ENCODE measurements around the gene TRIM14. TPM values are rescaled to one million over a fixed set of nuclear protein-coding genes. Genes with fewer than 3 reads are reported as not detected.

The TRIM14 gene
- total and polyA plus RNA-seq, 10 of the 15 experiments (the other 5 are each of a cell fraction or from before 2014, with no cell fraction given) = 8.6 to 53.3 (median 35.7) TPM

DNA sequence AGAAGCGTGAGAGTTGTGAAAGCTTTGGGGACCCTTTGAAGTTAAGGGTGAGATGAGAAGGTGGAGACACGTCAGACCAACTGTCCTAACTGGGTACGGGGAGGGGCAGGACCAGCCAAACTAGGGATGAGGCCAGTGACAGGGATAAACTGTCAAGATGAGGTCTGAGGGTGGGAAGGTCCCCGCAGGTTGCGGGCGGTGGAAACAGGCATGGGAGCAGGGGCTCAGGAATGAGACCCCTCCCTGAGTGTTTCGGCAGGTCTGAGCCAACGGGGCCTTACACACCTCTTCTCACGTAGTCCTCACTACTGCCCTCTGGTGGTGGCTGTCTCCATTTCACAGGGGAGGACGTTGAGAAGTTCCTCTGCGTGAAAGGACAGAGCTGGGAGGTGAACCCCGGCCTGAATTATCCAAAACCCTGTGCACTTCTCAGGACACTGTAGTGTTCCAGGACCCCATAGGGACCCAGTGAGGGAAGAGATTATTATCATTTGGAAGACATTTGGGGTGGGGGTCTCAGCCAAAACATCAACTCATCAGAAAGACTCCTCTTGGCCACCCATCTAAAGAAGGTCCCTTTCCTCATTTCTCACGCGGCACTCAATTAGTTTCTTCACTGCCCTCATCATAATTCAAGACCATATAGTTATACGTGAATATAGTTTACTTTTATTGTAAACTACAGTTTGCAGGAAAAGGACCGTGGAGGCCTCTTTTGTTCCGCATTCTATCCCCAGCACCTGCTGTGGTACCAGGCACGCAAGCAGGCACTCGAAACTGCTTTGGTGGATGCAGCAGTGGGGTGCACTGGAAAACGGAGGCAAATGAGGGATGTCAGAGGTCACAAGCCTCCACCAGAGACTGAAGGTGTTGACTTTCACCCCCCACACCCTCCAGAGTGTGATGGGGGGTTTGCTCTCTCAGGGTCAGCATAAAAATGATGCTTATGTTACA, 84.2 kb downstream of the TRIM14 start (continued):
- no peak for TF ChIP-seq PAX5 (IDR thresholded peaks at IDR 0.05; ENCODE audit: borderline replicate concordance, low read depth, low read length)
- TF ChIP-seq RELB (IDR thresholded peaks at IDR 0.05; ENCODE audit: low read depth) = no peak
- no peak for TF ChIP-seq NR2C2 (IDR thresholded peaks at IDR 0.05; ENCODE audit: borderline replicate concordance, control insufficient read depth, insufficient read length, low read depth)
- no peak for TF ChIP-seq SUPT20H (IDR thresholded peaks at IDR 0.05; ENCODE audit: borderline replicate concordance, control insufficient read depth, low read depth, low read length)
- no peak for TF ChIP-seq SMARCA5 (IDR thresholded peaks at IDR 0.05)
- TF ChIP-seq ZNF207 (IDR thresholded peaks at IDR 0.05; ENCODE audit: borderline replicate concordance) = no peak
- TF ChIP-seq PML (IDR thresholded peaks at IDR 0.05; ENCODE audit: low read length) = no peak
- TF ChIP-seq CREB1 (IDR thresholded peaks at IDR 0.05; ENCODE audit: low read depth) = no peak
- no peak for TF ChIP-seq MYB (IDR thresholded peaks at IDR 0.05; ENCODE audit: borderline replicate concordance, low read depth, low read length)
- TF ChIP-seq TCF3 (IDR thresholded peaks at IDR 0.05; ENCODE audit: borderline replicate concordance, insufficient read depth, low read depth, low read length) = no peak
- TF ChIP-seq SPI1 (IDR thresholded peaks at IDR 0.05; ENCODE audit: borderline replicate concordance, insufficient read depth, low read depth, low read length) = 0 out of 2 replicates have a peak, but pooled peaks have one; percentile 35
- TF ChIP-seq REST (IDR thresholded peaks at IDR 0.05; ENCODE audit: low read depth, low read length) = no peak
- no peak for TF ChIP-seq NFXL1 (IDR thresholded peaks at IDR 0.05; ENCODE audit: borderline replicate concordance)
- TF ChIP-seq, protein P1, sequence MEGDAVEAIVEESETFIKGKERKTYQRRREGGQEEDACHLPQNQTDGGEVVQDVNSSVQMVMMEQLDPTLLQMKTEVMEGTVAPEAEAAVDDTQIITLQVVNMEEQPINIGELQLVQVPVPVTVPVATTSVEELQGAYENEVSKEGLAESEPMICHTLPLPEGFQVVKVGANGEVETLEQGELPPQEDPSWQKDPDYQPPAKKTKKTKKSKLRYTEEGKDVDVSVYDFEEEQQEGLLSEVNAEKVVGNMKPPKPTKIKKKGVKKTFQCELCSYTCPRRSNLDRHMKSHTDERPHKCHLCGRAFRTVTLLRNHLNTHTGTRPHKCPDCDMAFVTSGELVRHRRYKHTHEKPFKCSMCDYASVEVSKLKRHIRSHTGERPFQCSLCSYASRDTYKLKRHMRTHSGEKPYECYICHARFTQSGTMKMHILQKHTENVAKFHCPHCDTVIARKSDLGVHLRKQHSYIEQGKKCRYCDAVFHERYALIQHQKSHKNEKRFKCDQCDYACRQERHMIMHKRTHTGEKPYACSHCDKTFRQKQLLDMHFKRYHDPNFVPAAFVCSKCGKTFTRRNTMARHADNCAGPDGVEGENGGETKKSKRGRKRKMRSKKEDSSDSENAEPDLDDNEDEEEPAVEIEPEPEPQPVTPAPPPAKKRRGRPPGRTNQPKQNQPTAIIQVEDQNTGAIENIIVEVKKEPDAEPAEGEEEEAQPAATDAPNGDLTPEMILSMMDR (IDR thresholded peaks at IDR 0.05 in 2 of 3, conservative IDR thresholded peaks at IDR 0.05 in 1 of 3; ENCODE audit: control insufficient read depth in 2 of 3, extremely low read depth in 1 of 3, insufficient read depth in 1 of 3, low read depth in 3 of 3, low read length in 3 of 3) = peak; percentile 72 to 88 (median 81)
- TF ChIP-seq NRF1 (conservative IDR thresholded peaks at IDR 0.05; ENCODE audit: low read depth, low read length) = no peak
- TF ChIP-seq SP1 (IDR thresholded peaks at IDR 0.05; ENCODE audit: low read depth, low read length) = no peak
- TF ChIP-seq ATF7 (IDR thresholded peaks at IDR 0.05; ENCODE audit: low read depth) = no peak
- no peak for TF ChIP-seq RFX5 (IDR thresholded peaks at IDR 0.05; ENCODE audit: low read depth, low read length)
- TF ChIP-seq SREBF1 (IDR thresholded peaks at IDR 0.05; ENCODE audit: low read length) = no peak
- TF ChIP-seq NR2F1 (conservative IDR thresholded peaks at IDR 0.05) = no peak; the same call in 1 of the 2 replicates
- TF ChIP-seq HDGF (IDR thresholded peaks at IDR 0.05) = no peak
- no peak for TF ChIP-seq EZH2 (IDR thresholded peaks at IDR 0.05; ENCODE audit: borderline replicate concordance, control insufficient read depth, low read depth, low read length)
- no peak for TF ChIP-seq ESRRA (IDR thresholded peaks at IDR 0.05; ENCODE audit: low read length)
- no peak for TF ChIP-seq GABPA (IDR thresholded peaks at IDR 0.05; ENCODE audit: low read depth)
